AG04449 (cell line): Measurements from ENCODE around the gene CTSC.

Experiments
- CTCF ChIA-PET: fragments of 350-600 bp; formaldehyde crosslinking; extraction: SDS; loops from one replicate; lab custom pipeline; 2021; ENCODE audit warnings: antibody characterized with exemption; lab: Yijun Ruan, JAX
- POLR2A ChIA-PET: fragments of 400-600, 350-600 bp; formaldehyde crosslinking; extraction: SDS; loops from one replicate; lab custom pipeline; 2020; ENCODE audit warnings: antibody characterized with exemption, inconsistent platforms; lab: Yijun Ruan, JAX
- DNase-seq: peaks from one replicate; pipeline ENCODE4 v3.0.0-alpha.2; 2010; ENCODE audit warnings: low read depth, low spot score
- H3K4me3 ChIP-seq: 2 replicates; pipeline ENCODE4 v1.5.1; 2011; ENCODE audit warnings: low read depth, mild to moderate bottlenecking, control low read depth, low read length
- CTCF ChIP-seq: IDR thresholded peaks from one replicate; pipeline ENCODE4 v1.5.1; 2011; ENCODE audit warnings: mild to moderate bottlenecking, moderate library complexity, low read length, control low read depth, inconsistent platforms; ENCODE audit not compliant: insufficient read depth; ENCODE audit errors: missing control alignments

CTSC gene

DNA sequence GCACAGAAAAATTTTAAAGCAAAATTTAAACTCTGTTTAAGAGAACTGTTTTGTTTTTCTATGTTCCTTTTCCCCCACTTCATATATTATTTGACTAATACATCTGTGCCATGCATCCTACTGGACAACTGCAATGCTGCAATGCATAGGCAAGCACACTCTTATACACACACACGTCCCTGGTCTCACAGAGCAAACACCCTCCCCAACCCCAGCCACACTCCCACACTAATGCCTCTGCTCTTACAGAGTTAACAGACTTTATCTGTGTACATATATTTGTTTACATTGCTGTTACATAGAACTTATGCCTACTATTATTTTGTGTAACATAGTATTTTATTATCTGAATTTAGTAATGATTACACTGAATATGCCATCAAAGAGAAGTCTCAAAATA lies 25.5 kb upstream of the CTSC start:
- no peak overlapping the region for H3K4me3 ChIP-seq
- no peak for DNase-seq
- POLR2A ChIA-PET, result no interaction called here
- no peak for TF ChIP-seq CTCF
- CTCF ChIA-PET, result no interaction called here

- no peak for DNase-seq
- CTCF ChIA-PET, result no interaction called here
- no peak for TF ChIP-seq CTCF
- H3K4me3 ChIP-seq, result no peak overlapping the region
- POLR2A ChIA-PET, result no interaction called here
These were observed 22.6 kb upstream of the CTSC start for GRCh38 chr11:88360141-88360540.

- no peak for TF ChIP-seq CTCF
- CTCF ChIA-PET, result no interaction called here
- POLR2A ChIA-PET, result no interaction called here
- H3K4me3 ChIP-seq, result no peak overlapping the region
- DNase-seq, result no peak
These were observed 22.0 kb upstream of the CTSC start for GRCh38 chr11:88359541-88359940.

GRCh38 chr11:88359114-88359513 lies 21.6 kb upstream of the CTSC start:
- CTCF ChIA-PET, result no interaction called here
- TF ChIP-seq CTCF, result no peak
- H3K4me3 ChIP-seq, result no peak overlapping the region
- POLR2A ChIA-PET, result no interaction called here
- no peak for DNase-seq

DNA sequence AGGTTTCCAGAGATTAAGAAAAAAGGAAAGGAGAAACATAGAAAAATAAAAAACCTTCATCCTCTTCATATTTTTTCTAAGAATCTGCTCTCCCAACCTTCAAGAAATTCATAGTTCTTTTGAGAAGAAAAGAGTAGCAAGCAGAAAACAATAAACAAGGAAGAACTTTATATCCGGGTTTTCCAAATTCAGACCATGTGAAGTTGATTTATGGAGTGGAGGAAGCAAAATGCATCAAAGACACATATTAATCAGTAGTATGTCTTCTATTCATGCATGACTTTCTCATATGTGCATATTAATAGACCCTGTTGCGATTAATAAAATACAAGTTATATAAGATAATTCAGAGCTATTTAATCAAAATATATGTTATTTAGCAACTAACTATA lies 20.5 kb upstream of the CTSC start:
- no peak overlapping the region for H3K4me3 ChIP-seq
- ChIA-PET POLR2A (no interaction called here), CTCF (no interaction called here)
- no peak for DNase-seq
- TF ChIP-seq CTCF, result no peak

DNA sequence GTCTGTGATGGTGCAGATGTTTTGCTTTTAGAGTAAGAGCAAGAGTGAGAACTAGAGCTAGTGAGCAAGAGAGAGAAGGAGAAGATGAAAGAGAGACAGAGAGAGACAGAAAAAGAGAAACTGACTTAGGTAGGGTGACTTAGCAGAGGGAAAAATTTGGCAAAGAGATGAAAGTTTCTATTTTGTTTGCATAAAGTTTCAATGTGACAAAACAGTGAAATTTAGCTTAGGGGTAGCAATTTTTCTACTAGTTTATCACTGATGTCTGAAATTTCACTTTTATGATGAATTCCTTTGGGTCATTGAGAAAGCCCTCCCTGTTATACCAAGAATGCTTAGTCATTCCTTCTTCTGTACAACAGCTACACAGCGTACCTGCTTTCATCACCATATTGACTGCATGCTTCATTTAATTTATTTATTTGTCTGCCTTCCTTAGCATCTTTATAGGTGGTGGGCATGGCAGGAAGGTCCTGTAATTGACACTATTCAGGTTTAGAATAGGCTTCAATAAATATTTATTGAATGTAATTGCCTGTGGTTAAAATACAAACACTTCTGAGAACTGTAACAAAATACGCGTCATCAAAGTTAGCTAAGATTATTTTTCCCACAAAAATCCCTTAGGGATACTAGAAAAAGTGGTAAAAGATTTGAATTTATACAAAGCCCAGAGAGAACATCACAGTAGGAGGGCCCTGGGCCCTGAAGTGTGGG lies 19.9 kb upstream of the CTSC start:
- no peak overlapping the region for H3K4me3 ChIP-seq

More for the DNA sequence above, 19.9 kb upstream of the CTSC start:
- DNase-seq, result no peak
- POLR2A ChIA-PET, result no interaction called here
- CTCF ChIA-PET, result no interaction called here
- TF ChIP-seq CTCF, result no peak
